HG02642 (cell line): Measurements from ENCODE around the gene BMP8B.

Experiments used
- ATAC-seq: cut with Tn5 transposase; IDR thresholded peaks from one replicate; pipeline ENCODE4 v1.9.1; 2021; ENCODE audit warnings: mild to moderate bottlenecking; ENCODE audit not compliant: unreplicated experiment, poor library complexity

Gene BMP8B

GRCh38 chr1:39729842-39730241, 58.8 kb downstream of the BMP8B start:
- ATAC-seq, result no peak

- ATAC-seq, result no peak
These were observed 59.6 kb downstream of the BMP8B start for GRCh38 chr1:39729030-39729429.

- no peak for ATAC-seq
These were observed 60.7 kb downstream of the BMP8B start for GRCh38 chr1:39727932-39728317.

DNA sequence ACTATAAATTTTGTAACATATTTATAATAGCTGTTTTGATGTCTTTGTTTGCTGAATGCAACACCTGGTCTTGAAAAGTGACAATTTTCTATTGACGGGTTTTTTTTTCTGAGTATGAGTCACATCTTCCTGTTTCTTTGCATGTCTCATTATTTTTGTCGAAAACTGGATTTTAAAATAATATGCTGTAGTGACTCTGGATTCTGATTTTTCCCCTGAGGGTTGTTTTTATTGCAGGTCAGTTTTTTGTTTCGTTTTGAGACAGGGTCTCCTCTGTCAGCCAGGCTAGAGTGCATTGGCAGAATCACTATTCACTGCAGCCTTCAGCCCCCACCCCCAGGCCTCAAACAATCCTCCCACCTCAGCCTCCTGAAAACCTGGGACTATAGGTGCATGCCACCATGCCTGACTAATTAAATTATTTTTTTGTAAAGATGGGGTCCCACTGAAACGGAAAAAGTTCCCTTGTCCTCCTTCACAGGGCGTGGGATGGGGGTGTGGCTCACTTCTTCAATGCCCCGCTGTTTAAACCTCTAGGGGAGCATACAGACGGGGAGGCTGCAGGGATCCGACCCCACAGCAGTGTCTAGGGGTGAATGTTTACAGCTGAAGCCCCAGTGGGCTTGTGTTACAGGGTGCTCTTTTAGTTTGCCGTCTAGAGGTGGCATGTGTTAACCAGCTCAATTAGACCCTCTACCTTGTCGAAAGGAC, 61.3 kb downstream of the BMP8B start:
- no peak for ATAC-seq

GRCh38 chr1:39726600-39726999, 62.1 kb downstream of the BMP8B start:
- ATAC-seq, result no peak

DNA sequence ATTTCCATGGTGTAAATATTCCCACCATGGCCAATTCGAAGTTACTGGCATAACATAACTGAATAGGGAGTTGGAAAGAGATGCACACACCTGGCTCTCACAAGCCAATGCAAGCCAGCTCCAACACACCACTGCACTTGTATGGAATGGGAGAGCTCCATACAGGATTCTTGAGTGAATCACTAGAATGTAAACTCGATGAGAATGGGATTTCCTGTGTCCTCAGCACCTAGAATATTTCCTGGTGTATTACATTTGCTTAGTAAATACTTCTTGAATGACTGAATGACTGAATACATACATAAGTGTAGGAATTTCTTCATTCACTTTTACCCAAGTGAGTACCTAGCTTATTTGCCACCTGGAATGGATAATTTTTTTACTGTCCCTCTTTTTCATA, 66.2 kb downstream of the BMP8B start:
- ATAC-seq, result no peak

DNA sequence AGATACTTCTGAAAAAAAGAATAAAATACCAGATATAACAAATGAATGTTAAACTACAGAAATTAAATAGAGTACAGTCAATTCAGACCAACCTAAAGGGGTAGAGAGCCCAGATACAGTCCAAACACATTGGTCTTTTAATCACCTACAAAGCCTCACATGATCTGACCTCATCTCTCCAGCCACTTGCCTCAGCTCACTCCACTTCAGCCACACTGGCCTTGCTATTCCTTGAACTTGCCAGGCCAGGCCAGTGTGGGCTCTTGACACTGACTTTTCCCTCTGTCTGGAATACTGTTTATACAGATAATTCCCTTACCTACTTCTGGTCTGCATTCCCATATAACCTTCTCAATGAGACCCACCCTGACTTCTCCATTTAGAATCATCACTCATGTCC, 67.0 kb downstream of the BMP8B start:
- ATAC-seq, result no peak

DNA sequence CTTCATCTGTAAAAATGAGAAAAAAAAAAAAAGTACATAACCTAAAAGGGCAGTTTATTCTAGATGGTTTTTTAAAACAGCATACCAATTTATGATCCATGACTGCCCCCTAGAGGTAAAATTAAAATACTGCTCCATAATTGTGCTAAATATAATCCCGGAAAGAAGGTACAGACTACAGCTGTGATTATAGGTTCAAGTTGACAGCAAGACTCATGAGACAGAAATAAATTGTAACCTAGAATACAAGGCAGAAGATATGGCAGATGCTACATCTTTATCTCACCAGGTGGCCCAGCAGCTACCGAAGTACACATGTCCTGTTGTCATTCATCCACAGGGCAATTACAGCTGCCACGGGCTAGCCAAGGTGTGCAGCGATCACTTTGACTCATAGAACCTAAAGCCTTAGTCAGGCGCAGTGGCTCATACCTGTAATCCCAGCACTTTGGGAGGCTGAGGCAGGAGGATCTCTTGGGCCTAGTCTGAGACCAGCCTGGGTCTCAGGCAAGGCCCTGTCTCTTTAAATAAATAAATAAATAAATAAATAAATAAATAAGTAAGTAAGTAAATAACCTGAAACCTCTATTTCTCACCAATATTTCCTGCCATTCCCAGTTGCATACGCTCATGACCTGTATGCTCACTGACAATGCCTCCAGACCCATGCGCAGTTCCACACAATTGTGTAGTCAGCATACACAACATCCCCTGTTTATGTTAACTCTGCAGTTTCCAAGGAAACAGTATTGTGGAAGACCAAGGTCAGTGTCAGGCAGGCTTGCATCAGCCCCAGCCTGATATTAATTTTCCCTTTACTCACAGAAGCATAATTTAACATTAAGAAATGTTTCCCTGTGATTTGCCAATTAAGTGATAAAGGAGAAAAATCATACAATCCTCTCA, 68.3 kb downstream of the BMP8B start:
- no peak for ATAC-seq

GRCh38 chr1:39717809-39718208, 70.9 kb downstream of the BMP8B start:
- no peak for ATAC-seq

DNA sequence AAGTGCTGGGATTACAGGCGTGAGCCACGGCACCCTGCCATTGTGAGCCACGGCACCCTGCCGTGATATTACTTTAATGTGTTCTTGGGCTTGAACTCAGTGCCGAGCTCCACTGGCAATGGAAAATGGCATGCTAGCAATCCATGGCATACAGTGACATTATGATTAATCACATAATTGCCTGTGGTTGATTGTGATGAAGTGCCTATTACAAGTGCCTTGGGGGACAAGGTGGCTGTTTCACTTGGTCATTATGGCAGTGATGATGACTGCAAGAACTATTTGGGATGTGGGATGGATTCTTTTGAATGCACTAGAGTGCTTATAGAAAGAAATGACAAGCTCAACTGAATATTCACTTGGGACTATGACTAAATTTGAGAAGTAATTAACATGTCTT, 75.1 kb downstream of the BMP8B start:
- no peak for ATAC-seq

- ATAC-seq, result no peak
These were observed 76.7 kb downstream of the BMP8B start for GRCh38 chr1:39711966-39712340.

DNA sequence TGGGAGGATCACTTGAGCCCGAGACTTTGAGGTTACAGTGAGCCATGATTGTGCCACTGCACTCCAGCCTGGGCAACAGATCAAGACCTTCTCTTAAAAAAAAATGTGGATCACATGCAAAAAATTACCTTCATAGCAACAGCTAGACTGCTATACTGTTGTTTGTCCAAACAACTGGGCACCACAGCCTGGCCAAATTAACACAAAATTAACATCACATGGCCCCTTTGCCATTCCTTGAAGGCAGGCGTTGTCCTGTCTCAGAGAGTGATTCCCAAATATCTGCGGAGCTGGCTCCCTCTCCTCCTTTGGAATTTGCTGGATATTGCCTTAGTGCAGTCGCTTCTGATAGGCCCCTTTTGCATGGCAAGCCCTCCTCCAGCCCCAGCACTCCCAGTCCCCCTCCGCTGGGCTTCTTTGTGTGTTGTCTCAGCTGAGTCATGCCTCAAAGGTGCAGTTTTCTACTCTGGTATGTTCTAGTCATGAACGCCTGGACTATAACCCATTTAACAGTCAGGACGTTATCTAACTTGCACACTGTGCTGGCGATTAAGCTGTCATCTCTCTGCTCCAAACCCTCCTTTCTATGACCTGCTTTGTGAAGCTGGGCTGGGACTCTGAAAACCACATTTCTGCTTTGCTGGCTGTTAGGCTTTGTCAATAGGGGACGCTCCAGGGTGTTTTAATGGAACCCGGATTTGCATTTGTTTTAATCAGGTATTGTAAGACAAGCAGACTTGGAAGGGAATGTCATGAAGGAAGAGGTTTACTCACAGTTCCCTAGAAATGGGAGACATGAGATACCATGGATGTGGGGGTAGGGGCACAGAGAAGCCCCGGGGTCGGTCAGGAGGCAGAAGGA, 77.3 kb downstream of the BMP8B start:
- ATAC-seq, result no peak

DNA sequence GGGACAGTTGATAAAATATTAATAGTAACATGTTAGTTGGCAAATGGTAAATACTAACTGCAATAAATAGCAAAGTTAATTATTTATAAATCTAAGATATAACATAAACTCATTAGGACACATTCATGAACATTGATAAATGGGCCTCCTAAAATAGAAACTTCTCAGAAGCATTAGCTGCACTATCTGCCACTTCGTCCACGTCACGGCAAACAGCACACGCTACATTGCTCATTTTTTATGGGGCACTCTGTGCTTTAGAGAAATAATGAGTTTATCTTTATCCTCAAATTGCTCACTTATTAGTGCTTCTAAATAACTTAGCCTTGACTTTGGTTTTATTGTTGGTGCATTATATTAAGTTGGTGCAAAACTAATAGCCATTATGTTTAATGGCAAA, 81.2 kb downstream of the BMP8B start:
- ATAC-seq, result no peak
